ENCODE results near the gene TAF11L6.
"Not testable (repeated sequence)": the region's sequence is repeated elsewhere in the genome, so short reads cannot be mapped to it uniquely, and the experiment has no call there.

The TAF11L6 gene

DNA sequence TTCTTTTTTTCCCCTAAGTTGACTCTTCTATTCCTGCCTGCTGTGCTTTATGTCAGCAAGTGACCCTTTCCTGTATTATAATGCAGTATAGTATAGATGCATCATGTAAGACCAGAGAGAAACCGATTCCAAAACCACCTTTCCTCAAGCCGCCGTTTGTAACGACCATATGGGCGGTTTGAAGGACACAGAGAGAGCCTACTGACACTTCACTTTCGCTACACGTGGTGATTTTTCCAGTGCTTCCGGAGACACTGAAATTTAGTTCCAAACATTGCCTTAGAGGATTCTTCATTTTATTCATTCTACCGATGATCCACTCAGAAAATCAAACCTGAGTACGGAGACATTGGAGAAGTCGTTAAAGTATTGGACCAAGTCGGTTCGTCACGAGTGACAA lies 9.0 kb upstream of the TAF11L6 start:
- not testable (repeated sequence) for H3K4me1 ChIP-seq (ENCODE audit: control insufficient read depth, insufficient read depth, low read length); H3K4me3 ChIP-seq (ENCODE audit: low read length); H3K9ac ChIP-seq (ENCODE audit: low read length); H3K27me3 ChIP-seq (replicated peaks; ENCODE audit: control insufficient read depth, insufficient read depth, low read length); H3K9me3 ChIP-seq (ENCODE audit: control insufficient read depth, low read length); DNase-seq (ENCODE audit: low read depth); H3K36me3 ChIP-seq (ENCODE audit: control insufficient read depth, insufficient read depth, low read length, severe bottlenecking)

DNA sequence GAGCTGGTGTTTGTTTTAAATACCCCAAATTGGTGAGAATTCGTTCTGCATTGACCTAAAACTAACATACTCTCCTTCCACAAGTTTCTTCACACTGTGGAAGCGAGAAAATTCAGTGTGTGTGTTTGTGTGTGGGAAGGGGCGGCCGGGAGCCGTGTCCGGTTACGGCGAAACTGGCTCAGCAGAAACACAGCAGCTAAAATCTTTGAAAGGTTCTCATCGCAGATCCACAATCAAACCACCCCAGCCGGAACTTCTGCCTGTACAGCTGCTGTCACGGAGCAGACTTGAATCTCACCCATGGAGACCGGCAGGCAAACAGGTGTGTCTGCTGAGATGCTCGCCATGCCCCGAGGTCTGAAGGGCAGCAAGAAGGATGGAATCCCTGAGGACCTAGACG lies 7.0 kb upstream of the TAF11L6 start, which contains the start of gene TAF11L4:
Gene TAF11L4 (plus strand): TSS at position 301 of the 400 bp plus-strand sequence.
- not testable (repeated sequence) for H3K27me3 ChIP-seq (replicated peaks; ENCODE audit: control insufficient read depth, insufficient read depth, low read length); DNase-seq (ENCODE audit: low read depth); H3K36me3 ChIP-seq (ENCODE audit: control insufficient read depth, insufficient read depth, low read length, severe bottlenecking); H3K9ac ChIP-seq (ENCODE audit: low read length); H3K4me3 ChIP-seq (ENCODE audit: low read length); H3K9me3 ChIP-seq (ENCODE audit: control insufficient read depth, low read length); H3K4me1 ChIP-seq (ENCODE audit: control insufficient read depth, insufficient read depth, low read length)

DNA sequence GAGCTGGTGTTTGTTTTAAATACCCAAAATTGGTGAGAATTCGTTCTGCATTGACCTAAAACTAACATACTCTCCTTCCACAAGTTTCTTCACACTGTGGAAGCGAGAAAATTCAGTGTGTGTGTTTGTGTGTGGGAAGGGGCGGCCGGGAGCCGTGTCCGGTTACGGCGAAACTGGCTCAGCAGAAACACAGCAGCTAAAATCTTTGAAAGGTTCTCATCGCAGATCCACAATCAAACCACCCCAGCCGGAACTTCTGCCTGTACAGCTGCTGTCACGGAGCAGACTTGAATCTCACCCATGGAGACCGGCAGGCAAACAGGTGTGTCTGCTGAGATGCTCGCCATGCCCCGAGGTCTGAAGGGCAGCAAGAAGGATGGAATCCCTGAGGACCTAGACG lies 3.5 kb upstream of the TAF11L6 start, which contains the start of gene TAF11L5:
Gene TAF11L5 (plus strand): TSS at position 301 of the 400 bp plus-strand sequence.
- H3K4me1 ChIP-seq (ENCODE audit: control insufficient read depth, insufficient read depth, low read length); H3K4me3 ChIP-seq (ENCODE audit: low read length); H3K27me3 ChIP-seq (replicated peaks; ENCODE audit: control insufficient read depth, insufficient read depth, low read length); H3K36me3 ChIP-seq (ENCODE audit: control insufficient read depth, insufficient read depth, low read length, severe bottlenecking); H3K9ac ChIP-seq (ENCODE audit: low read length); DNase-seq (ENCODE audit: low read depth); H3K9me3 ChIP-seq (ENCODE audit: control insufficient read depth, low read length): not testable (repeated sequence)

DNA sequence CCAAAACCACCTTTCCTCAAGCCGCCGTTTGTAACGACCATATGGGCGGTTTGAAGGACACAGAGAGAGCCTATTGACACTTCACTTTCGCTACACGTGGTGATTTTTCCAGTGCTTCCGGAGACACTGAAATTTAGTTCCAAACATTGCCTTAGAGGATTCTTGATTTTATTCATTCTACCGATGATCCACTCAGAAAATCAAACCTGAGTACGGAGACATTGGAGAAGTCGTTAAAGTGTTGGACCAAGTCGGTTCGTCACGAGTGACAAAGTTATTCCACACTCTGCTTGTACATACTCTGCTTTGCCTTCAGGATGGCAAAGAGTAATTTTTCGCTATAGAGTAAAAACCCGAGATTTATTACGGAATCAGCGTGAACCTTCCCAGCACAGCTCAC lies 2.0 kb upstream of the TAF11L6 start:
- H3K36me3 ChIP-seq (ENCODE audit: control insufficient read depth, insufficient read depth, low read length, severe bottlenecking); H3K4me1 ChIP-seq (ENCODE audit: control insufficient read depth, insufficient read depth, low read length); DNase-seq (ENCODE audit: low read depth); H3K4me3 ChIP-seq (ENCODE audit: low read length); H3K27me3 ChIP-seq (replicated peaks; ENCODE audit: control insufficient read depth, insufficient read depth, low read length); H3K9ac ChIP-seq (ENCODE audit: low read length); H3K9me3 ChIP-seq (ENCODE audit: control insufficient read depth, low read length): not testable (repeated sequence)

All from adipocyte (in vitro differentiated cells).